Neural cell (in vitro differentiated cells): ENCODE results near the gene ASIC3.

Experiments used
- CTCF ChIP-seq: fragments of 450-650 bp; IDR thresholded peaks from 2 replicates; pipeline ENCODE4 v1.5.1; 2014; ENCODE audit warnings: antibody characterized with exemption, mild to moderate bottlenecking, moderate library complexity; ENCODE audit not compliant: poor library complexity, severe bottlenecking
- EP300 ChIP-seq: fragments of 450-650 bp; conservative IDR thresholded peaks from 2 replicates; pipeline ENCODE4 v1.6.1; 2014; ENCODE audit warnings: antibody characterized with exemption, mild to moderate bottlenecking, moderate library complexity; ENCODE audit not compliant: poor library complexity, severe bottlenecking
- MXI1 ChIP-seq: fragments of 450-650 bp; conservative IDR thresholded peaks from 2 replicates; pipeline ENCODE4 v1.6.1; 2014; ENCODE audit warnings: antibody characterized with exemption, mild to moderate bottlenecking; ENCODE audit not compliant: poor library complexity, severe bottlenecking
- POLR2AphosphoS5 ChIP-seq: IDR thresholded peaks from 2 replicates; pipeline ENCODE4 v1.6.1; 2012
- RAD21 ChIP-seq: fragments of 450-650 bp; conservative IDR thresholded peaks from 2 replicates; pipeline ENCODE4 v1.6.1; 2014; ENCODE audit warnings: antibody characterized with exemption, mild to moderate bottlenecking, moderate library complexity
- SMC3 ChIP-seq: fragments of 450-650 bp; conservative IDR thresholded peaks from 2 replicates; pipeline ENCODE4 v1.6.1; 2014; ENCODE audit warnings: antibody characterized with exemption, mild to moderate bottlenecking, moderate library complexity; ENCODE audit not compliant: poor library complexity
- TAF1 ChIP-seq: IDR thresholded peaks from 2 replicates; pipeline ENCODE4 v1.6.1; 2012; ENCODE audit warnings: low read depth

GRCh38 chr7:151083824-151084160 is 35.5 kb downstream of the ASIC3 start:
- TF ChIP-seq POLR2AphosphoS5 = no peak
- no peak for TF ChIP-seq SMC3
- TF ChIP-seq CTCF = no peak
- no peak for TF ChIP-seq EP300
- no peak for TF ChIP-seq MXI1
- no peak for TF ChIP-seq RAD21
- no peak for TF ChIP-seq TAF1
